IMR-90 (cell line): Measurements from ENCODE around the gene MRTFA. TPM values are rescaled to one million over a fixed set of nuclear protein-coding genes. Genes with fewer than 3 reads are reported as not detected.

Source experiments
- ATAC-seq: fragments of 200-7000 bp; cut with Tn5 transposase; 2 replicates; pipeline ENCODE4 v1.9.1; 2020; ENCODE audit warnings: low read depth, mild to moderate bottlenecking, moderate library complexity
- BruUV-seq: library from RNA; stranded (reverse); fragments of 400-500 nt; replicated peaks from 2 replicates; lab custom pipeline; 2021; lab: Mats Ljungman, UMichigan
- CTCF ChIA-PET: fragments of 300-600 bp; formaldehyde crosslinking; extraction: SDS; loops from one replicate; lab custom pipeline; 2021; ENCODE audit warnings: antibody characterized with exemption; lab: Yijun Ruan, JAX
- POLR2A ChIA-PET: fragments of 300-600 bp; sonication (Branson Sonifier 250); formaldehyde crosslinking; loops from one replicate; lab custom pipeline; 2022; ENCODE audit warnings: antibody characterized with exemption; ENCODE audit not compliant: unreplicated experiment; lab: Charles Lee
- DNase-seq: peaks from one replicate; pipeline ENCODE4 v3.0.0; 2013
- H2AFZ ChIP-seq: replicated peaks from 2 replicates; pipeline ENCODE3; 2013; ENCODE audit warnings: low read length, mild to moderate bottlenecking; ENCODE audit not compliant: poor library complexity
- H2AK5ac ChIP-seq: 2 replicates; pipeline ENCODE4 v1.6.1; 2013; ENCODE audit warnings: low read depth, low read length, inconsistent platforms
- H2AK9ac ChIP-seq: replicated peaks from 2 replicates; pipeline ENCODE3; 2013; ENCODE audit warnings: mild to moderate bottlenecking, low read depth, low read length, moderate library complexity; ENCODE audit not compliant: poor library complexity
- H2BK120ac ChIP-seq: 2 replicates; pipeline ENCODE4 v1.6.1; 2013; ENCODE audit warnings: low read depth, low read length, inconsistent platforms
- H2BK15ac ChIP-seq: 3 replicates; pipeline ENCODE4 v1.6.1; 2013; ENCODE audit warnings: low read depth, low read length, inconsistent platforms
- H2BK20ac ChIP-seq: 2 replicates; pipeline ENCODE4 v1.6.1; 2013; ENCODE audit warnings: low read depth, mild to moderate bottlenecking, inconsistent platforms, low read length, moderate library complexity
- H2BK5ac ChIP-seq: 2 replicates; pipeline ENCODE4 v1.6.1; 2013; ENCODE audit warnings: mild to moderate bottlenecking, low read depth, low read length, inconsistent platforms; ENCODE audit not compliant: poor library complexity, severe bottlenecking
- H3K14ac ChIP-seq: replicated peaks from 2 replicates; pipeline ENCODE4 v1.6.1; 2013; ENCODE audit warnings: low read depth, low read length, inconsistent platforms
- H3K18ac ChIP-seq: 2 replicates; pipeline ENCODE4 v1.6.1; 2013; ENCODE audit warnings: low read depth, low read length, control low read depth
- H3K23ac ChIP-seq: 2 replicates; pipeline ENCODE4 v1.6.1; 2013; ENCODE audit warnings: low read depth, low read length, inconsistent platforms
- H3K27ac ChIP-seq: 2 replicates; pipeline ENCODE4 v1.5.1; 2013; ENCODE audit warnings: mild to moderate bottlenecking, control low read depth, low read length; ENCODE audit not compliant: insufficient read depth
- H3K27me3 ChIP-seq: 2 replicates; pipeline ENCODE4 v1.6.1; 2013; ENCODE audit warnings: low read length; ENCODE audit not compliant: control insufficient read depth, insufficient read depth
- H3K36me3 ChIP-seq: 2 replicates; pipeline ENCODE4 v1.6.1; 2013; ENCODE audit warnings: low read length, mixed read lengths; ENCODE audit not compliant: control insufficient read depth, insufficient read depth
- H3K4ac ChIP-seq: 2 replicates; pipeline ENCODE4 v1.6.1; 2013; ENCODE audit warnings: low read depth, low read length, inconsistent platforms
- H3K4me1 ChIP-seq: 2 replicates; pipeline ENCODE4 v1.6.1; 2013; ENCODE audit warnings: low read length, mixed read lengths; ENCODE audit not compliant: control insufficient read depth, insufficient read depth
- H3K4me2 ChIP-seq: 2 replicates; pipeline ENCODE4 v1.6.1; 2013; ENCODE audit warnings: low read depth, mild to moderate bottlenecking, control low read depth, low read length, moderate library complexity
- H3K4me3 ChIP-seq: 2 replicates; pipeline ENCODE4 v1.5.1; 2013; ENCODE audit warnings: low read depth, mild to moderate bottlenecking, control low read depth, low read length, moderate library complexity; ENCODE audit not compliant: insufficient read depth
- H3K56ac ChIP-seq: 2 replicates; pipeline ENCODE4 v1.6.1; 2013; ENCODE audit warnings: low read length, inconsistent platforms; ENCODE audit not compliant: insufficient read depth; ENCODE audit errors: extremely low read depth
- H3K79me1 ChIP-seq, 2 experiments: 2 replicates each; pipeline ENCODE4 v1.6.1; 2013; ENCODE audit warnings: low read length in 2 of 2, inconsistent platforms in 1 of 2, low read depth in 1 of 2
- H3K9ac ChIP-seq: 2 replicates; pipeline ENCODE4 v1.6.1; 2013; ENCODE audit warnings: low read depth, low read length, control low read depth
- H3K9me1 ChIP-seq: 2 replicates; pipeline ENCODE4 v1.6.1; 2013; ENCODE audit warnings: low read length, inconsistent platforms; ENCODE audit not compliant: insufficient read depth
- H3K9me3 ChIP-seq: 2 replicates; pipeline ENCODE4 v1.6.1; 2013; ENCODE audit warnings: low read length; ENCODE audit not compliant: control insufficient read depth, insufficient read depth
- H4K20me1 ChIP-seq: 2 replicates; pipeline ENCODE4 v1.6.1; 2013; ENCODE audit warnings: low read length, inconsistent platforms; ENCODE audit not compliant: insufficient read depth
- H4K5ac ChIP-seq: 2 replicates; pipeline ENCODE4 v1.6.1; 2013; ENCODE audit warnings: mild to moderate bottlenecking, low read depth, low read length, control low read depth
- H4K8ac ChIP-seq, 2 experiments: 2 replicates each; pipeline ENCODE4 v1.6.1; 2013; ENCODE audit warnings: low read depth in 2 of 2, low read length in 2 of 2, control low read depth in 1 of 2, inconsistent platforms in 1 of 2
- H4K91ac ChIP-seq: 2 replicates; pipeline ENCODE4 v1.6.1; 2013; ENCODE audit warnings: low read depth, low read length, inconsistent platforms; ENCODE audit not compliant: insufficient read depth
- BHLHE40 ChIP-seq: fragments of 150-350 bp; IDR thresholded peaks from 2 replicates; pipeline ENCODE4 v1.6.1; 2016; ENCODE audit warnings: mild to moderate bottlenecking, low read depth, low read length
- MXI1 ChIP-seq: IDR thresholded peaks from 2 replicates; pipeline ENCODE4 v1.6.1; 2012; ENCODE audit warnings: low read depth, mild to moderate bottlenecking, low read length, moderate library complexity, borderline replicate concordance
- NFE2L2 ChIP-seq: fragments of 150-350 bp; IDR thresholded peaks from 2 replicates; pipeline ENCODE4 v1.6.1; 2016; ENCODE audit warnings: low read depth, mild to moderate bottlenecking, low read length
- POLR2A ChIP-seq: IDR thresholded peaks from 2 replicates; pipeline ENCODE4 v1.6.1; 2012; ENCODE audit warnings: mild to moderate bottlenecking, low read depth, low read length
- RCOR1 ChIP-seq: IDR thresholded peaks from 2 replicates; pipeline ENCODE4 v1.6.1; 2012; ENCODE audit warnings: mild to moderate bottlenecking, low read length, improper control_type of control experiment; ENCODE audit not compliant: insufficient replicate concordance
- RFX5 ChIP-seq: IDR thresholded peaks from 2 replicates; pipeline ENCODE4 v1.8.0; 2012; ENCODE audit warnings: low read depth, mild to moderate bottlenecking, low read length, moderate library complexity
- WGBS, 2 experiments: methylation state at CpG; one replicate each; pipeline versions ENCODE4 v1.1.5 to v1.1.7; 2013; ENCODE audit warnings: missing lambda C conversion rate in 2 of 2; ENCODE audit not compliant: insufficient read length in 1 of 2; ENCODE audit errors: extremely low coverage in 2 of 2; 5-methylcytosine and 5-hydroxymethylcytosine counted together
- dilution Hi-C: fragments of 300-500 bp; cut with HindIII; formaldehyde crosslinking; loops from one replicate; pipeline ENCODE4 v1.14.3; 2018; ENCODE audit warnings: low sequenced_read_pairs; ENCODE audit not compliant: unreplicated experiment
- in situ Hi-C: fragments of 300-500 bp; cut with MboI; formaldehyde crosslinking; loops from 3 replicates; pipeline ENCODE4 v1.14.3; 2019; ENCODE audit warnings: low sequenced_read_pairs, inconsistent platforms, mixed read lengths
- intact Hi-C: fragments of 100-400 bp; cut with micrococcal nuclease; formaldehyde crosslinking; loops from 2 replicates; pipeline ENCODE4 v1.10.0; 2022
- polyA plus RNA-seq, 3 experiments: library from polyadenylated mRNA; depleted of rRNA; stranded (reverse); fragments of >200 nt; gene quantifications; 2 replicates each; pipeline ENCODE4 v1.2.3, GENCODE V29; 2012; ENCODE audit warnings: low replicate concordance in 1 of 3
- total RNA-seq: library from RNA; depleted of rRNA; stranded (reverse); fragments of >200 nt; gene quantifications from 2 replicates; pipeline ENCODE4 v1.2.3, GENCODE V29; 2012
- TF ChIP-seq, protein P1 (sequence below): conservative IDR thresholded peaks from 2 replicates; pipeline ENCODE4 v1.5.1; 2012; ENCODE audit warnings: mild to moderate bottlenecking, low read depth, low read length, improper control_type of control experiment
- TF ChIP-seq, protein P2 (sequence below): fragments of 150-350 bp; IDR thresholded peaks from 2 replicates; pipeline ENCODE4 v1.6.1; 2017; ENCODE audit warnings: mild to moderate bottlenecking, antibody characterized with exemption, low read length, low read depth
- TF ChIP-seq, protein P3 (sequence below): fragments of 150-350 bp; IDR thresholded peaks from 2 replicates; pipeline ENCODE4 v1.6.1; 2016; ENCODE audit warnings: low read depth, mild to moderate bottlenecking, low read length, moderate library complexity, borderline replicate concordance

The MRTFA gene
- total and polyA plus RNA-seq, 2 of the 4 experiments (the other 2 are of a cell fraction) = 12.5 to 17.2 TPM

DNA sequence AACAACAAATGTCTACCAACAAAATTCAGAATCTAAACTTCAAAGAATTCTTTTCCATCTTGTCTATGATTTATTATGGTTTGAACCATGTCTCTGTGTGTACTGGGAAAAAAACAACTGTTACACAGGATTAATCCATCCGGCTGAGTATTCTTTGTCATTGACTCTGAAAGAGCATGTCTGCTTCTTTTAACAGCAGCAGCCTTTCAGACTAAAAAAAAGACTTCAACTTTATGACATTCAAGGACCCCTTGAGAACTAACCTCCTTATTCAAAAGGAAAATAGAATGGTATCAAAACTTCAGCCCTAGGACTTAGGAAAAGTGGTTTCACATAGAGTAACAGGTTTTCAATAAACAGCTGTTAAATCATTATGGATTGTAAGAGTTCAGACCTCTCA is 79.9 kb downstream of the MRTFA start:
- no TSS peak for BruUV-seq
- intact Hi-C loops (loop anchor here (2.0 kb wide), 1 partner anchor 14 kb away; no protein-coding TSS in a partner anchor), dilution Hi-C loops (no loop called here), in situ Hi-C loops (no loop called here)
- Histone ChIP-seq H3K56ac (no peak overlapping the region), H4K20me1 (peaks cover 36% of the 10 kb centered on the region), H2BK15ac (no peak overlapping the region), H4K8ac (no peak overlapping the region), H2AK5ac (no peak overlapping the region), H3K9me1 (peaks cover 21% of the 10 kb centered on the region), H3K23ac (no peak overlapping the region), H2BK120ac (no peak overlapping the region), H3K27ac (no peak overlapping the region), H3K79me1 (peaks cover 35 to 73% of the 10 kb centered on the region in 2 experiments), H4K91ac (no peak overlapping the region), H3K4me2 (no peak overlapping the region), H2AK9ac (no peak overlapping the region), H3K9me3 (no peaks in the 10 kb centered on the region; the same call in 1 of the 2 replicates), H3K14ac (no peak overlapping the region), H4K5ac (no peak overlapping the region), H3K4ac (no peak overlapping the region), H2BK20ac (no peak overlapping the region), H3K27me3 (no peaks in the 10 kb centered on the region), H3K4me3 (no peak overlapping the region), H2BK5ac (no peak overlapping the region), H2AFZ (no peak overlapping the region), H3K9ac (no peak overlapping the region), H3K36me3 (peaks cover 8% of the 10 kb centered on the region; the same call in 1 of the 2 replicates), H3K18ac (no peak overlapping the region), H3K4me1 (peaks cover 2% of the 10 kb centered on the region; the same call in 1 of the 2 replicates)
- ChIA-PET CTCF (interaction anchor here (0.6 kb wide), 1 partner anchor 108 kb away, joined by 3 read pairs; no protein-coding TSS in a partner anchor), POLR2A (no interaction called here)
- no CpG with 5 or more reads among the region's 1 CpG for WGBS, 2 experiments
- DNase-seq (no peak), ATAC-seq (no peak)
- no peak for TF ChIP-seq RFX5
- TF ChIP-seq BHLHE40 = no peak
- no peak for TF ChIP-seq POLR2A
- TF ChIP-seq, protein P1, sequence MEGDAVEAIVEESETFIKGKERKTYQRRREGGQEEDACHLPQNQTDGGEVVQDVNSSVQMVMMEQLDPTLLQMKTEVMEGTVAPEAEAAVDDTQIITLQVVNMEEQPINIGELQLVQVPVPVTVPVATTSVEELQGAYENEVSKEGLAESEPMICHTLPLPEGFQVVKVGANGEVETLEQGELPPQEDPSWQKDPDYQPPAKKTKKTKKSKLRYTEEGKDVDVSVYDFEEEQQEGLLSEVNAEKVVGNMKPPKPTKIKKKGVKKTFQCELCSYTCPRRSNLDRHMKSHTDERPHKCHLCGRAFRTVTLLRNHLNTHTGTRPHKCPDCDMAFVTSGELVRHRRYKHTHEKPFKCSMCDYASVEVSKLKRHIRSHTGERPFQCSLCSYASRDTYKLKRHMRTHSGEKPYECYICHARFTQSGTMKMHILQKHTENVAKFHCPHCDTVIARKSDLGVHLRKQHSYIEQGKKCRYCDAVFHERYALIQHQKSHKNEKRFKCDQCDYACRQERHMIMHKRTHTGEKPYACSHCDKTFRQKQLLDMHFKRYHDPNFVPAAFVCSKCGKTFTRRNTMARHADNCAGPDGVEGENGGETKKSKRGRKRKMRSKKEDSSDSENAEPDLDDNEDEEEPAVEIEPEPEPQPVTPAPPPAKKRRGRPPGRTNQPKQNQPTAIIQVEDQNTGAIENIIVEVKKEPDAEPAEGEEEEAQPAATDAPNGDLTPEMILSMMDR = no peak
- TF ChIP-seq, protein P2, sequence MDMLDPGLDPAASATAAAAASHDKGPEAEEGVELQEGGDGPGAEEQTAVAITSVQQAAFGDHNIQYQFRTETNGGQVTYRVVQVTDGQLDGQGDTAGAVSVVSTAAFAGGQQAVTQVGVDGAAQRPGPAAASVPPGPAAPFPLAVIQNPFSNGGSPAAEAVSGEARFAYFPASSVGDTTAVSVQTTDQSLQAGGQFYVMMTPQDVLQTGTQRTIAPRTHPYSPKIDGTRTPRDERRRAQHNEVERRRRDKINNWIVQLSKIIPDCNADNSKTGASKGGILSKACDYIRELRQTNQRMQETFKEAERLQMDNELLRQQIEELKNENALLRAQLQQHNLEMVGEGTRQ = no peak
- no peak for TF ChIP-seq RCOR1
- TF ChIP-seq, protein P3, sequence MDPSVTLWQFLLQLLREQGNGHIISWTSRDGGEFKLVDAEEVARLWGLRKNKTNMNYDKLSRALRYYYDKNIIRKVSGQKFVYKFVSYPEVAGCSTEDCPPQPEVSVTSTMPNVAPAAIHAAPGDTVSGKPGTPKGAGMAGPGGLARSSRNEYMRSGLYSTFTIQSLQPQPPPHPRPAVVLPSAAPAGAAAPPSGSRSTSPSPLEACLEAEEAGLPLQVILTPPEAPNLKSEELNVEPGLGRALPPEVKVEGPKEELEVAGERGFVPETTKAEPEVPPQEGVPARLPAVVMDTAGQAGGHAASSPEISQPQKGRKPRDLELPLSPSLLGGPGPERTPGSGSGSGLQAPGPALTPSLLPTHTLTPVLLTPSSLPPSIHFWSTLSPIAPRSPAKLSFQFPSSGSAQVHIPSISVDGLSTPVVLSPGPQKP = no peak
- no peak for TF ChIP-seq MXI1
- no peak for TF ChIP-seq NFE2L2
